NCI-H345 (cell line): ENCODE data around the gene COA3.

ENCODE experiments used
- DNase-seq: peaks from one replicate; lab custom pipeline; 2025; lab: John Stamatoyannopoulos, UW

Gene COA3

GRCh38 chr17:42750739-42751344 lies 47.7 kb downstream of the COA3 start:
- DNase-seq, result no peak

- no peak for DNase-seq
These were observed 49.4 kb downstream of the COA3 start for GRCh38 chr17:42748908-42749798.

DNA sequence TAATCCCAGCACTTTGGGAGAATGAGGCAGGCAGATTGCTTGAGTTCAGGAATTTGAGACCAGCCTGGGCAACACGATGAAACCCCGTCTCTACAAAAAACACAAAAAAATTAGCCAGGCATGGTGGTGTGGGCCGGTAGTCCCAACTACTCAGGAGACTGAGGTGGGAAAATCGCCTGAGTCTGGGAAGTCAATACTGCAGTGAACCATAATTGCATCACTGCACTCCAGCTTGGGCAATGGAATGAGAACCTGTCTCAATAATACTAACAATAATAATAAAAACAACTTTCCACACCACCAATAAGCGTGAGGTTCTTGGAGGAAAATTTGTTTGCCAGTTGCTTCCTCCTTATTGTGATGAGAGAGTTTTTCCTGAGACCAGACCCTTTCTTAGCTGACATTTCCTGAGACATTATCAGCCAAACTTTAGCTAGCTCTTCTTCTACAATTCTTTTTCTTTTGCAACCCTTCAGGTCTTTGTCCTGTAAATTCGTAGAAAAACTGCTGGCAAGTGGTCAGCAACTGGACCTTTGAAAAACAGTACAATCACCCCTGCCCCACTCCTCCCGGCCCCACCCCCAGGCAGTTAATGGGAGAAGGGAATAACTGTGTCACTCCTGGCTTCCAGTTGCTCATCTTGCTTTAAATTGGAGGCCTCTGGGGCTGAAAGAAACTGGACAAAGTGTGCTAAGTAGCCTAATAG lies 50.1 kb downstream of the COA3 start:
- no peak for DNase-seq
